HEK293T (cell line): ENCODE measurements around the gene CXCL16.

Experiments
- BHLHE40 ChIP-seq: fragments of 450-650 bp; IDR thresholded peaks from 2 replicates; pipeline ENCODE4 v1.6.1; 2016; ENCODE audit warnings: mild to moderate bottlenecking, moderate library complexity, borderline replicate concordance
- SUZ12 ChIP-seq: fragments of 450-650 bp; IDR thresholded peaks from 2 replicates; pipeline ENCODE4 v1.6.1; 2016; ENCODE audit warnings: mild to moderate bottlenecking

DNA sequence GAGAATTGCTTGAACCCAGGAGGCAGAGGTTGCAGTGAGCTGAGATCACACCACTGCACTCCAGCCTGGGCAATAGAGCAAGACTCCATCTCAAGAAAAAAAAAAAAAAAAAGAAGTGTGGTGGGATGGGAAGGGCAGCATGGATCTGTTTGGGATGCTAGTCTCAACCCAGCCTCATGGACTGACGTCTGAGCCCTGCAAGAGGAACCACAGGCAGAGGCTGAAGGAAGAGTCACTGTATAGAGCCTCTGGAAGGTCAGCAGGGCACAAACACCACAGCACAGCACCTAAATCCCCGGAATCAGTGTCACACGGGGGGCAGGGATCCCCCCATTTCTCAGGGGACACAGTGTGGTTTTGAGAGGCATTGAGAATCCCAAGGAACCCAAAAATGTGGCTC lies 10.9 kb upstream of the CXCL16 start:
- no peak for TF ChIP-seq SUZ12
- no peak for TF ChIP-seq BHLHE40
